RPMI8226 (cell line): ENCODE measurements around the gene LMOD3.

Experiments
- DNase-seq: peaks from one replicate; pipeline ENCODE4 v3.0.0-alpha.2; 2015

LMOD3 gene

DNA sequence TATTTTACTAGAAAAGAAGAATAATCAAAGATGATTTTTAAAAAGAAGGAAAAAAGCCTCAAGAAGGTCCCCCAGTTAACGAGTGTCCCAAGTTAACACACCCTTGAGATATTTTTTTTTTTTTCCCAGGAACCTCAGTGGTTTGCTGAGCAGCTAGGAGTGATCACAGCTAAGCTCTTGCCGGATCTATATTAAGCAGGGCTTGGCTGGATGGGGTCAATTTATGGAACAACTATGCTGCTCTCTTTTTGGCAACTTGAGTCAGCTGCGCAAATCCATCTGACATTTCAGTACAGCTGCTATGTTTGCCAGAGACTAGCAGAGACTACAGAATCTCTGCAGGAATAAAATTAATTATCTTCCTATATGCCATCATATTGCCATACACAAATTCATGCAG is at the start of gene LMOD3:
Gene LMOD3 (minus strand): TSS at position 193 of the 400 bp plus-strand sequence. CDS start 209 bp downstream, outside the sequence.
- no peak for DNase-seq

- DNase-seq: no peak
These were observed 49.7 kb upstream of the LMOD3 start for GRCh38 chr3:69172058-69172457.

GRCh38 chr3:69166446-69166845 is 44.1 kb upstream of the LMOD3 start:
- no peak for DNase-seq

DNA sequence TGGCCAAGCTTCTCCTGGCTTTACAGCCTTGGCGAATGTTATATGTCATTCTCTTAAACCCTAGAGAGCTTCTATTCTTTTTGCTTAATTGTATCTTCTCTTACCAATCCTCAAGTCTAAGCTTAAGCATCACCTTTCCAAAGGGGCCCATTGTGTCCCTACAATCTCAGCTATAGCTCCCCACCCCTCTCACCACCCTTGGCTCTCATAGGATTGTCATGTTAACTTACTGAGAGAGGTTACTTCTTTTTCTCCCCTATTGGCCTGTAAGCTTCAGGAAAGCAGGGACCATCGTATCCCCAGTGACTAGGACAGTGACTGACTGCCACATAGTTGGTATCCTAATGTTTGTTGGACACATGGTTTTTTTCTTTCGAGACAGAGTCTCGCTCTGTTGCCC is 43.3 kb upstream of the LMOD3 start:
- no peak for DNase-seq

- no peak for DNase-seq
These were observed 41.9 kb upstream of the LMOD3 start for GRCh38 chr3:69164296-69164695.

- DNase-seq: no peak
These were observed 40.0 kb upstream of the LMOD3 start for GRCh38 chr3:69162308-69162980.

GRCh38 chr3:69161587-69162307 is 39.4 kb upstream of the LMOD3 start:
- peak; percentile 57 for DNase-seq

DNA sequence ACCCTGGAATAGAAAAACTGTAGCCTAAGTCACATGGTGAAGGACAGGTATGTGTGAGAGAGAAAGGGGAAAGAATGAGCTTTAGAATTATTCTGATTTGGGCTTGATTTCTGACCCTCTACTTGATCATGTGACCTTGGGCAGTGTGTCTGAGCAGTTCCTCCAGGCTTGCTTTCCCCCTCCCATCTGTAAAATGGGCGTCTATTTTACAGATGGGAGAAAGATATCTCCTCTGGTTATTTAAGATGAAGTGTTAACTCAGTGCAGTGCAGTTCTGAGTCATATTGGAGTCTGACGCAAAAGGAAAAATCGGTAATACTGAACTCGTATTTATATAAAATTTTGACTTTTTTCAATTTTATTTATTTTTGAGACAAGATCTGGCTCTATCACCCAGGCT is 38.1 kb upstream of the LMOD3 start:
- no peak for DNase-seq

- DNase-seq: no peak
These were observed 37.7 kb upstream of the LMOD3 start for GRCh38 chr3:69160107-69160506.

DNA sequence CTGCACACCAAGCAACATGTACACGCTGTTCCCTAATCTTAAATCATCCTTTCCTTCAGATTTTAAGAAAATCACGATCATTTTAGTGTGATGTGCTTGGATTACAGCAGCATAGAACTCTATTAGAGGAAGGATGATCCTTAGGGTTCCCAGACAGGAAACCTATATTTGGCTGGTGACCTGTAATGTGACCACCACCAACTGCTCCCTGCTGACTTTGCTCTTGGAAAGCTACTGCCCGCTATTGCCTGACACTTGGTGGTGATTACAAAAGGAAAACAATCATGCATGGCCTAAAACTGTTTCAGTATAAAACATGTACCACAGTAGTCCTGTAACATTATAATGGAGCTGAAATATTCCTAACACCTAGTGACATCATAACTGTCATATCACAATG is 27.2 kb upstream of the LMOD3 start:
- DNase-seq: no peak

DNA sequence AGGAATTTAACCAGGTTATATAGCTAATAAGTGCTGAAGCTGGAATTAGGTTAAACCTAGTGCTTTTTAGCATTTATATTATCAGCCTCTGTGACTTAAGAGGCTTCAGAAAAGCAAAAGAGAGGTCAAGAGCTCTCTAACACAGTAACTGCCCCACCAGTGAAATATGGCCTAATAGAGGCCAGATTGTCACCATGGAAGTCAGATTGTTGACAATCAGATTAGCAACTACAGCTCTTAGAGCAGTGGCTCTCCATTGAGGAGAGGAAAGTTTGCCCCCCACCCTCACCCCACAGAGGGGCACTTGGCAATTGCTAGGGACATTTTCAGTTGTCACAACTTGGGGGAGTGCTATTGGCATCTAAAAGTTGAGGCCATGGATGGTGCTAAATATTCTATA is 23.3 kb upstream of the LMOD3 start:
- DNase-seq: no peak

- peak; percentile 17 for DNase-seq
These were observed 22.3 kb upstream of the LMOD3 start for GRCh38 chr3:69144631-69145245.

- no peak for DNase-seq
These were observed 21.2 kb upstream of the LMOD3 start for GRCh38 chr3:69143612-69144011.

DNA sequence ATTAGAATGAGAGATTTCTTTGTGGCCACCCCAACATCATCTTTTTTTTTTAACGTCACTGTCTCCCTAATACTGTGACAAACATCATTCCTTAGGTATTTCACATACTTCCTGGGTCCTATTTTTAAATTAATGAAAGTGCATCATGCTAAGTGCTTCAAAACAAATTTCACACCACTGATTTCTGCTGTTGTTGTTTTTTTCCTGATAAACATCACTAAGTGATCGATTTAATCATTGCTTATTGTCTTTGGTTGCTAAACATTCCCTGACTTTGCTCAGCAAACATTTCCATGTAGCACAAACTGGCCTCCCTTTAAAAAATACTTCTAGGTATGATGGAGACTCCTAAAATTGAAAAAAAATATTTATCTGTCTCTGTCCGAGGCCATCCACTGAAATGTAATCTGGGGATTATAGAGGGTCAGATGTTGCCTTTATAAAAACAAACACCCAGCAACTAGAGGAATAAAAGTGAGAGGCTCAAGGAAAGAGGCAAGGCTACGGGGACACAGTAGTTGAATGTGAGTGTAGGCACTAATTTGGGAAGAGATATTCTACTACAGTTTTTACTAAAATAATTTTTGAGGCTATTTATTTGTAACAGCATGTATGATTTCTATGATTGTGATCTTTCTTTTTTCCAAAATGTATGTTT is 20.5 kb upstream of the LMOD3 start:
- no peak for DNase-seq

DNA sequence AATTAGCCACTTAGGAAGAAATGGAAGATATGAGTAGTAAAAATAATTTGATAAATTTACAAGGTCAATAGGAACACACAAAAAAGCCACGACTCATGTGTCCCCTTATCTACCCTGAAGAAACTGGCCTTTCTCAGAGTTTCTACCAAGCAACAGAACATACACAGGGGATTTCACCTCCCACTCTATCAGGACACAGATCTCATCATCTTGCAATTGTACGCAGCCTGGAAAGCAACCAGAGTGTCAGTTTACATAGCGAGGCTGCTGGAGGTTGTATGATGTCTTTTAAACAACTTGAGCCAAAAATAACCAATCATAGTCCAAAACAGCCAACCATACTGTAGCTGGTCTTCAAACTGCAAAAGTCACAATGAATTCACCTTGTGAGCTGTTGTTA is 19.7 kb upstream of the LMOD3 start:
- no peak for DNase-seq

DNA sequence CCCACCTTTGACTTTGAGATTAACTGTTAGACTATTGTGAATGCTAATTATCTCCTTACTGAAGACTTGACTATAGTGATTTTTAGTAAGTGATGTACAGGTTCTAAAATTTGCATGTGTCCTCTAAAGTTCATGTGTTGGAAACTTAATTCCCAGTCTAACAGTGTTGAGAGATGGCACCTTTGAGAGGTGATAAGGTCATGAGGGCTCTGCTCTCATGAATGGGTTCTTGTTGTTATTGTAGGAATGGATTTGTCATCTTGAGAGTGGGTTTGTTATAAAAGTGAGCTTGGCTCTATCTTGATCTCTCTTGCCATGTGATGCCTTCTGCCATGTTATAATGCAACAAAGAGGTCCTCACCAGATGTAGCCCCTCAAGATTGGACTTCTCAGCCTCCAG is 18.9 kb upstream of the LMOD3 start:
- DNase-seq: no peak

- DNase-seq: no peak
These were observed 15.0 kb upstream of the LMOD3 start for GRCh38 chr3:69137412-69137811.

- DNase-seq: no peak
These were observed 14.6 kb upstream of the LMOD3 start for GRCh38 chr3:69137005-69137404.

DNA sequence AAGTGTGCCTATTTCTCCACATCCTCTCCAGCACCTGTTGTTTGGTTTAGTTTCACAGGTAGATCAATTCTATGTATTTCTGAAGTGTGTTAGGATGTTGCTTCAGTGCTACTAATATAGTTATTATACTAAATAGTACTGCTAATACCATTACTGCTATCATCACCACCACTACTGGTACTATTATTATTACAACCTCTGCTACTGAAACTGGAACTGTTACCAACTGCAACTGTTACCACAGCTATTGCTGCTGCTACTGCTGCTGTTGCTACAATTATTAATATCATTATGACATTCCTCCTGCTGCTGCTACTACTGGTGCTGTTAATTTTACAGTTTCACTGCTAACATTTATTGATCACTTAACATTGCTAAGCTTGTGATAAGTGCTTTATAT is 8.3 kb upstream of the LMOD3 start:
- DNase-seq: no peak

DNA sequence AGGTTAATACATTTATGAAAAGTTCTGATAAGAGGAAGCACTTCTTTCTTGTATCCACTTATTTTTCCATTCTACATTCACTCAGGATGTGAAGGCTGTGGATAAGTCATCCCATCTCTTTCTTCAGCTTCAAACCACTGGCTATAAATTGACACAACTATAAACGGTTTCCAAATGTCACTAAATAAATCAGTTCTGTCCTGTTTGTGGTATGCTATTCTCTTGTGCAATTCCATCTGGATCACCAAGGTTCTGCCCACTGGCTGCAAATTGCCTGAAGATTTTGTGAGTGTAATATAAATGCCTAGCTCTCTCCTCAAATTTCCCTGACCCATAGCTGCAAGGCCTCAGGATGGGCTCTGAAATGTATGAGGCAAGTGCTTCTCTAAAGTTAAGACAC is 7.1 kb upstream of the LMOD3 start:
- no peak for DNase-seq

- no peak for DNase-seq
These were observed 6.1 kb upstream of the LMOD3 start for GRCh38 chr3:69128509-69128908.

DNA sequence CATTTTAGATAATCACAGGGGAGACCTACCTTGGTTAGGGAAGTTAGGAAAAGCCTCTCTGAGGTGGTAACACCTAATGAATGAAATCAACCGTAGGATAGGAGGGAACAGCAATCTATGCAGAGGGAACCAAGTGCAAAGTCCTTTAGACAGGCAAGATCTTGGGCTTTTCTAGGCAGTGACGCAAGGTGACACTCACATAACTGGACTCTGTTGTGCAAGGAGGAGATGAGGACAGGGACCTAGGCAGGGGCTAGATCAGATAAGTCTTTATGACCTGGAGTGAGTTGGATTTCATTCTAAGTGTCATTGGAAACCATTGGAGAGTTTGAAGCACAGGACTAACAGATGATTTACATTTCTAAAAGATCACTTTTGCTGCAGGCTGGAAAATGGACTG is 4.6 kb upstream of the LMOD3 start:
- no peak for DNase-seq

- no peak for DNase-seq
These were observed 3.8 kb upstream of the LMOD3 start for GRCh38 chr3:69126216-69126615.

DNA sequence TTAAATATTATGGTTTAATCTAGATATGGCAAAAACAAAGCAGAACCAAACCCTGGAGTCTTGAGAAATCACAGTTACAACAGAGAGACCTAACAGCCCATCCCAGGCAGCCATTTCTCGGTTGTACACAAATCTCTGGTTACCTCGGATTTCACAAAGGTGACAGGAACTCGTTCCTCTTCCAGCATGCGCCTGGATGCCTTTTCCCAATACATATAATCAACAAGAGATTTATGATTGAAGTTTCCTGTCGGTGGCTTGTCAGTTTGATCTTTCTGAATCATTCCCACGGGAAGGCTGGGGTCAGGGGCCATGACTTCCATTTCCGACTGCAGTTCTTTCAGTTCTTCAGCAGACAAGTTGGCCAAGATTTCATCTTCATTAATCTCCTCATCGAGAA is 445 bp downstream of the LMOD3 start:
- DNase-seq: no peak
